Neuronal stem cell (in vitro differentiated cells): ENCODE measurements around the gene PDE6B.

Experiments
- DNase-seq: peaks from one replicate; pipeline ENCODE4 v3.0.0-alpha.2; 2013; ENCODE audit warnings: low spot score
- H2AFZ ChIP-seq: one replicate; pipeline ENCODE4 v1.6.1; 2013; ENCODE audit warnings: mild to moderate bottlenecking, low read length, inconsistent platforms
- H2AK5ac ChIP-seq: 2 replicates; pipeline ENCODE4 v1.6.1; 2013; ENCODE audit warnings: low read depth, mild to moderate bottlenecking, inconsistent platforms, low read length, moderate library complexity, mixed read lengths
- H2BK120ac ChIP-seq: 2 replicates; pipeline ENCODE4 v1.6.1; 2013; ENCODE audit warnings: low read depth, mild to moderate bottlenecking, inconsistent platforms, low read length, moderate library complexity, mixed read lengths
- H2BK12ac ChIP-seq: one replicate; pipeline ENCODE4 v1.6.1; 2013; ENCODE audit warnings: low read length, inconsistent platforms
- H2BK15ac ChIP-seq: 2 replicates; pipeline ENCODE4 v1.6.1; 2013; ENCODE audit warnings: mild to moderate bottlenecking, low read length, inconsistent platforms, mixed read lengths
- H2BK5ac ChIP-seq: one replicate; pipeline ENCODE4 v1.6.1; 2013; ENCODE audit warnings: inconsistent platforms, mild to moderate bottlenecking, low read length, moderate library complexity
- H3K14ac ChIP-seq: one replicate; pipeline ENCODE4 v1.6.1; 2013; ENCODE audit warnings: low read length, inconsistent platforms
- H3K18ac ChIP-seq: 2 replicates; pipeline ENCODE4 v1.6.1; 2013; ENCODE audit warnings: low read length, inconsistent platforms
- H3K23ac ChIP-seq: 2 replicates; pipeline ENCODE4 v1.6.1; 2013; ENCODE audit warnings: low read depth, mild to moderate bottlenecking, mixed read lengths, low read length, inconsistent platforms; ENCODE audit not compliant: poor library complexity
- H3K27ac ChIP-seq: replicated peaks from 3 replicates; pipeline ENCODE4 v1.5.1; 2013; ENCODE audit warnings: low read length, inconsistent platforms
- H3K27me3 ChIP-seq, 3 experiments: 2 replicates each; pipeline ENCODE4 v1.6.1; 2013; ENCODE audit warnings: low read length in 3 of 3, mild to moderate bottlenecking in 2 of 3, inconsistent platforms in 1 of 3, low read depth in 1 of 3, mixed read lengths in 1 of 3, moderate library complexity in 1 of 3; ENCODE audit not compliant: control insufficient read depth in 3 of 3, insufficient read depth in 3 of 3
- H3K36me3 ChIP-seq, 2 donors: replicated peaks in 1 of 2; 2 replicates each; pipeline ENCODE4 v1.6.1; 2013; ENCODE audit warnings: low read length in 2 of 2; ENCODE audit not compliant: control insufficient read depth in 2 of 2, insufficient read depth in 2 of 2
- H3K4ac ChIP-seq: 2 replicates; pipeline ENCODE4 v1.6.1; 2013; ENCODE audit warnings: inconsistent platforms, mild to moderate bottlenecking, low read length, moderate library complexity
- H3K4me1 ChIP-seq, 2 donors: 1 replicate in 1 of 2; 2 replicates in 1 of 2; pipeline ENCODE4 v1.6.1; 2013; ENCODE audit warnings: low read length in 2 of 2, low read depth in 1 of 2; ENCODE audit not compliant: control insufficient read depth in 2 of 2, insufficient read depth in 1 of 2
- H3K4me2 ChIP-seq: one replicate; pipeline ENCODE4 v1.6.1; 2013; ENCODE audit warnings: mild to moderate bottlenecking, low read length, inconsistent platforms; ENCODE audit not compliant: insufficient read depth, poor library complexity, severe bottlenecking
- H3K4me3 ChIP-seq, 2 donors: 2 replicates each; pipeline ENCODE4 v1.5.1; 2013; ENCODE audit warnings: low read length in 2 of 2, mild to moderate bottlenecking in 2 of 2, inconsistent platforms in 1 of 2, moderate library complexity in 1 of 2
- H3K79me1 ChIP-seq: one replicate; pipeline ENCODE4 v1.6.1; 2013; ENCODE audit warnings: low read depth, mild to moderate bottlenecking, inconsistent platforms, low read length, moderate library complexity
- H3K9ac ChIP-seq: one replicate; pipeline ENCODE4 v1.6.1; 2013; ENCODE audit warnings: mild to moderate bottlenecking, low read depth, low read length, inconsistent platforms; ENCODE audit not compliant: poor library complexity
- H3K9me3 ChIP-seq, 2 donors: replicated peaks in 1 of 2; 2 replicates each; pipeline versions ENCODE3 to v1.6.1; 2013; ENCODE audit warnings: low read length in 2 of 2, mild to moderate bottlenecking in 2 of 2, inconsistent platforms in 1 of 2, low read depth in 1 of 2, mixed read lengths in 1 of 2, moderate library complexity in 1 of 2; ENCODE audit not compliant: control insufficient read depth in 2 of 2, insufficient read depth in 1 of 2
- H4K8ac ChIP-seq: one replicate; pipeline ENCODE4 v1.6.1; 2013; ENCODE audit warnings: low read depth, mild to moderate bottlenecking, inconsistent platforms, low read length, moderate library complexity
- H4K91ac ChIP-seq: one replicate; pipeline ENCODE4 v1.6.1; 2013; ENCODE audit warnings: low read length, low read depth, mild to moderate bottlenecking, inconsistent platforms; ENCODE audit not compliant: poor library complexity
- WGBS, 2 donors: extraction: QIAGEN DNeasy Blood & Tissue Kit; methylation state at CpG; one replicate each; pipeline ENCODE4 v1.1.7; 2013; ENCODE audit warnings: missing lambda C conversion rate in 2 of 2, mixed read lengths in 1 of 2; ENCODE audit not compliant: insufficient read length in 2 of 2, insufficient replicate concordance in 1 of 2; ENCODE audit errors: extremely low coverage in 2 of 2; 5-methylcytosine and 5-hydroxymethylcytosine counted together

Gene PDE6B

GRCh38 chr4:687048-687970, 61.9 kb downstream of the PDE6B start:
- no peak overlapping the region for H3K14ac ChIP-seq
- no peaks in the 10 kb centered on the region for H3K36me3 ChIP-seq
- peak overlapping the region; percentile 73 for H2BK12ac ChIP-seq
- peak overlapping the region; percentile 67 for H2BK15ac ChIP-seq
- DNase-seq, result no peak
- no peak overlapping the region for H2BK120ac ChIP-seq
- no peak overlapping the region for H4K91ac ChIP-seq
- no peak overlapping the region for H3K27ac ChIP-seq
- H4K8ac ChIP-seq, result peak overlapping the region; percentile 43
- H3K79me1 ChIP-seq, result peaks cover 5% of the 10 kb centered on the region
- H2AK5ac ChIP-seq, result peak overlapping the region; percentile 96
- peak overlapping the region; percentile 28 for H3K18ac ChIP-seq
- H3K9me3 ChIP-seq, result no peaks in the 10 kb centered on the region
- H3K9ac ChIP-seq, result no peak overlapping the region
- H2AFZ ChIP-seq, result peak overlapping the region; percentile 28
- no CpG with 5 or more reads among the region's 38 CpGs for WGBS, 2 donors
- H3K4me2 ChIP-seq, result no peak overlapping the region
- H3K4me1 ChIP-seq, result peaks cover 0 to 10% of the 10 kb centered on the region in 2 donors
- H2BK5ac ChIP-seq, result peak overlapping the region; percentile 60
- H3K4me3 ChIP-seq, result no peak overlapping the region
- H3K4ac ChIP-seq, result no peak overlapping the region
- peak overlapping the region; percentile 91 for H3K23ac ChIP-seq
- peaks cover 0 to 7% (median 0%) of the 10 kb centered on the region in 3 experiments for H3K27me3 ChIP-seq

GRCh38 chr4:687971-688853, 62.8 kb downstream of the PDE6B start:
- Histone ChIP-seq H3K9me3 (no peaks in the 10 kb centered on the region), H2AK5ac (peak overlapping the region; percentile 96), H3K23ac (peak overlapping the region; percentile 91), H3K36me3 (no peaks in the 10 kb centered on the region), H3K4me2 (peak overlapping the region; percentile 71), H4K8ac (no peak overlapping the region), H3K14ac (peak overlapping the region; percentile 21), H3K4me1 (peaks cover 0 to 10% of the 10 kb centered on the region in 2 donors), H3K9ac (peak overlapping the region; percentile 93), H3K4me3 (peak overlapping the region in 1 of 2 donors; percentile 70), H3K27ac (no peak overlapping the region), H2BK5ac (peak overlapping the region; percentile 53), H3K27me3 (peaks cover 0 to 7% (median 0%) of the 10 kb centered on the region in 3 experiments), H2BK15ac (peak overlapping the region; percentile 53), H2AFZ (no peak overlapping the region), H2BK120ac (peak overlapping the region; percentile 63), H3K4ac (peak overlapping the region; percentile 3), H4K91ac (peak overlapping the region; percentile 30), H3K18ac (peak overlapping the region; percentile 89), H2BK12ac (peak overlapping the region; percentile 84), H3K79me1 (peaks cover 7% of the 10 kb centered on the region)
- WGBS, 2 donors, result no CpG with 5 or more reads among the region's 26 CpGs
- no peak for DNase-seq

GRCh38 chr4:688854-689681, 63.7 kb downstream of the PDE6B start, which contains the start of gene SLC49A3:
Gene SLC49A3, minus strand, starts transcription at chr4:689151. Its CDS starts 24 bp downstream, at chr4:689127.
- peak within 1 kb of the TSS; percentile 89 for H3K18ac ChIP-seq
- peak within 1 kb of the TSS; percentile 8 for H4K8ac ChIP-seq
- H2BK15ac ChIP-seq, result peak within 1 kb of the TSS; percentile 53
- H3K9ac ChIP-seq, result peak within 1 kb of the TSS; percentile 93
- H2AFZ ChIP-seq, result peak within 1 kb of the TSS; percentile 76
- no peaks in the 10 kb centered on the region for H3K9me3 ChIP-seq
- H3K4me3 ChIP-seq, result peak within 1 kb of the TSS in 1 of 2 donors; percentile 70
- peak within 1 kb of the TSS; percentile 71 for H3K14ac ChIP-seq
- H3K79me1 ChIP-seq, result peaks cover 7% of the 10 kb centered on the region
- peak within 1 kb of the TSS; percentile 91 for H3K23ac ChIP-seq
- H3K27ac ChIP-seq, result no peak within 1 kb of the TSS
- peak within 1 kb of the TSS; percentile 96 for H2AK5ac ChIP-seq
- H3K4me2 ChIP-seq, result peak within 1 kb of the TSS; percentile 71
- H3K4ac ChIP-seq, result peak within 1 kb of the TSS; percentile 3
- H4K91ac ChIP-seq, result peak within 1 kb of the TSS; percentile 30
- WGBS, 2 donors, result no CpG with 5 or more reads among the region's 59 CpGs
- H3K27me3 ChIP-seq, result peaks cover 0 to 7% (median 3%) of the 10 kb centered on the region in 3 experiments
- H3K36me3 ChIP-seq, result no peaks in the 10 kb centered on the region
- DNase-seq, result no peak
- peak within 1 kb of the TSS; percentile 53 for H2BK5ac ChIP-seq
- peaks cover 0 to 8% of the 10 kb centered on the region in 2 donors for H3K4me1 ChIP-seq
- peak within 1 kb of the TSS; percentile 63 for H2BK120ac ChIP-seq
- peak within 1 kb of the TSS; percentile 84 for H2BK12ac ChIP-seq
